Measurements from ENCODE around the gene PIP5KL1. TPM values are rescaled to one million over a fixed set of nuclear protein-coding genes. Genes with fewer than 3 reads are reported as not detected.

Gene PIP5KL1
- total RNA-seq, 4 donors from 2014 or later: 0.82 to 3.0 (median 1.3) TPM

DNA sequence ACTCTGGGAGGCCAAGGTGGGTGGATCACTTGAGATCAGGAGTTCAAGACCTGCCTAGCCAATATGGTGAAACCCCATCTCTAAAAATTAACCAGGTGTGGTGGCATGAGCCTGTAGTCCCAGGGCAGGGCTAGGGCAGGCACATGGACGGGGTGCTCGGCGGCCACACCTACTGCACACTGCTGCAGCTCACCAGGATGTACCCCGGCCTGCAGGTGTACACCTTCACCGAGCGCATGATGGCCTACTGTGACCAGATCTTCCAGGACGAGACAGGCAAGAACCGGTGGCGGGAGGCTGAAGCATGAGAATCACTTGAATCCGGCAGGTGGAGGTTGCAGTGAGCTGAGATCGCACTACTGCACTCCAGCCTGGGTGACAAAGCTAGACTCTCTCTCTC, 16.9 kb downstream of the PIP5KL1 start:
- TF ChIP-seq, protein P1, sequence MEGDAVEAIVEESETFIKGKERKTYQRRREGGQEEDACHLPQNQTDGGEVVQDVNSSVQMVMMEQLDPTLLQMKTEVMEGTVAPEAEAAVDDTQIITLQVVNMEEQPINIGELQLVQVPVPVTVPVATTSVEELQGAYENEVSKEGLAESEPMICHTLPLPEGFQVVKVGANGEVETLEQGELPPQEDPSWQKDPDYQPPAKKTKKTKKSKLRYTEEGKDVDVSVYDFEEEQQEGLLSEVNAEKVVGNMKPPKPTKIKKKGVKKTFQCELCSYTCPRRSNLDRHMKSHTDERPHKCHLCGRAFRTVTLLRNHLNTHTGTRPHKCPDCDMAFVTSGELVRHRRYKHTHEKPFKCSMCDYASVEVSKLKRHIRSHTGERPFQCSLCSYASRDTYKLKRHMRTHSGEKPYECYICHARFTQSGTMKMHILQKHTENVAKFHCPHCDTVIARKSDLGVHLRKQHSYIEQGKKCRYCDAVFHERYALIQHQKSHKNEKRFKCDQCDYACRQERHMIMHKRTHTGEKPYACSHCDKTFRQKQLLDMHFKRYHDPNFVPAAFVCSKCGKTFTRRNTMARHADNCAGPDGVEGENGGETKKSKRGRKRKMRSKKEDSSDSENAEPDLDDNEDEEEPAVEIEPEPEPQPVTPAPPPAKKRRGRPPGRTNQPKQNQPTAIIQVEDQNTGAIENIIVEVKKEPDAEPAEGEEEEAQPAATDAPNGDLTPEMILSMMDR (IDR thresholded peaks at IDR 0.05): no peak
- ATAC-seq (ENCODE audit: low FRiP score) (no peak), DNase-seq (ENCODE audit: low spot score) (no peak)

DNA sequence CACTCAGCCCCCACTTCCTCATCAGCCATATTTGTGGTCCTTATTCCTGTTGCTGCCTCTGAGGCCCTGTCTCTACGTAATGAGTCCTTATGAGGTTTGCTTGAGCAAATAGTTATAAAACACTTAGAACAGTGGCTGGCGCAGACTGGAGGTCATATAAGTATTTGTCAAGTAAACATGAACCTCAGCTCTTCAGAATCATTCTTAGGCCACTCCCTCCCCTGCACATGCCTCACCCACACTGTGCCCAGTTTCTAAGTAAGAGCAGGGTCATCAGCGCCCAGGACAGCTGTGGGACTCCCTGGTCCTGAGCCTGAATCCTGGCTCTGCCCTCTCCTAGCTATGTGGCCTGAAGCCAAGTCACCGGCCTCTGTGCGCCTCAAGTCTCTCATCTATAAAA, 17.7 kb downstream of the PIP5KL1 start:
- TF ChIP-seq, protein P1 (IDR thresholded peaks at IDR 0.05): no peak
- no peak for DNase-seq (ENCODE audit: low spot score)
- ATAC-seq (ENCODE audit: low FRiP score): no peak

DNA sequence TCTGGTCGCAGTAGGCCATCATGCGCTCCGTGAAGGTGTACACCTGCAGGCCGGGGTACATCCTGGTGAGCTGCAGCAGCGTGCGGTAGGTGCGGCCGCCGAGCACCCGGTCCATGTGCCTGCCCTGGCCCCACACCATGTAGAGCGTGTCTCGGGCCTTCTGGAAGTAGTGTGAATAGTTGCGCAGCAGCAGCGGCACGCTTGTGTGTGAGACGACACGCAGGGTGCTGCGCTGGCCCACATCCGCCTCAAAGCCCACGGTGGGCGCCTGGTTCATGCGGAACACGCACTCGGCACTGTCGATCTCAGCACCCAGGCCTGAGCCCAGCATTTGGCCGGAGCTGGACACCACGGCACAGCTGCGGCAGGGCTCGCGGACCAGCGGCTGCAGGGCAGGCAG, 18.3 kb downstream of the PIP5KL1 start:
- no peak for ATAC-seq (ENCODE audit: low FRiP score)

DNA sequence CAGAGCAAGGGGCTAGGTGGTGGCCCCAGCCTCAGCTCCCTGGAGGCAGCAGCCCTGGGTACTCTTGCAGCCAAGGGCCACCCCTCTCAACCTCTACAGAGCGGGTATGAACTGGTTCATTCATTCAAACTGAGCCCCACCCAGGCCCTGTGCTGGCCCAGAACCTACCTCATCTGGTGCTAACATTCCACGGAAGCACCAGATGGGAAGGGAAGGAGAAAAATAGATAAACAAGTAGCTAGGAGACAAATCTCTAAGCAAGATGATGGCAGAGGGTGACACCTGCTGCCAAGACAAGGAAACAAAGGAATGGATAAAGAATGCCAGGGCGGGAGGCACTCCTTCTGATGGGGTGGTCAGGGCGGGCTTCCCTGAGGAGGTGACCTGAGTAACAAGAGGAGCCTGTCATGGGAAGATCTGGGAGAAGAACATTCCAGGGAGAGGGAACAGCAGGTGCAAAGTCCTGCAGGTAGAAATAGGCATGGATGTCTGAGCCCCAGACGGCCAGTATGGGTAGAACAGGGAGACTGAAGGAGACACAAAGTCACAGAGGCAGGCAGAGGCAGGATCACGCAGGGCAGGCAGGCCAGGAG, 19.9 kb downstream of the PIP5KL1 start:
- DNase-seq (ENCODE audit: low spot score): no peak
- TF ChIP-seq, protein P1 (IDR thresholded peaks at IDR 0.05): no peak
- ATAC-seq (ENCODE audit: low FRiP score): no peak

More for the DNA sequence above, 18.3 kb downstream of the PIP5KL1 start:
- no peak for DNase-seq (ENCODE audit: low spot score)
- TF ChIP-seq, protein P1 (IDR thresholded peaks at IDR 0.05): no peak

DNA sequence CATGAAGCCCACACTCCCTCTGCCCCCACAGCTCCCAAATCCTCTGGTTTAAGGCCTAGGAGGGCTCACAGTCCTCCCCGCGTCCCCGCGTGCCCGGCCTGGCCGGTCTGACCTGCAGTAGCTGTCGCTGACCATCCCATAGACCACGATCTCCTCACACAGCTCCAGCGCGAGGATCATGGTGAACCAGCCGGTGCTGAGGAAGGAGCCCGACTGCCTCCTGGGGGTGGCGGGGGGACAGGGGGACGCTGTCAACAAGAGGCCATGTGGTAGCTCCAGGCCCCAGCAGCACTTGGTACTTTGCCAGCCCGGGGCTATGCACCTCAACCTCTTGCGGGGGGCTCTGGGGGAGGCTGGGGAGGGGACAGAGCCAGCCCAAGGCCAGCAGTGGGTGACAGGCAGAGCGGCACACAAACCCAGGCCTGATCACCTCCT, 20.7 kb downstream of the PIP5KL1 start:
- TF ChIP-seq, protein P1 (IDR thresholded peaks at IDR 0.05): no peak
- DNase-seq (ENCODE audit: low spot score) (no peak), ATAC-seq (ENCODE audit: low FRiP score) (no peak)

DNA sequence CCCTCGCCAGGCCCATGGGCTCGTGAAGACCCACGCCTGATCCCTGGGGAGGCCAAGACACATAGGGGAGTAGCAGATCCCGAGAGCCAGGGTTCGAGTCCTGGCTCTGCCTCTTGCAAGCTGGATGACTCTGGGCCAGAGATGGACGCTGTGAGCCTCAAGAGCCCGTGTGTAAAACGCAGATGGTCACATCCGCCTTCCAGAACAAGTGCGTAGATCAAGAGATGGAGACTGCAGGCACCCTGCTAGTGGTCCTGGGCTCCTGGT, 22.0 kb downstream of the PIP5KL1 start:
- TF ChIP-seq, protein P1 (IDR thresholded peaks at IDR 0.05): no peak
- DNase-seq (ENCODE audit: low spot score): no peak
- ATAC-seq (ENCODE audit: low FRiP score): no peak

DNA sequence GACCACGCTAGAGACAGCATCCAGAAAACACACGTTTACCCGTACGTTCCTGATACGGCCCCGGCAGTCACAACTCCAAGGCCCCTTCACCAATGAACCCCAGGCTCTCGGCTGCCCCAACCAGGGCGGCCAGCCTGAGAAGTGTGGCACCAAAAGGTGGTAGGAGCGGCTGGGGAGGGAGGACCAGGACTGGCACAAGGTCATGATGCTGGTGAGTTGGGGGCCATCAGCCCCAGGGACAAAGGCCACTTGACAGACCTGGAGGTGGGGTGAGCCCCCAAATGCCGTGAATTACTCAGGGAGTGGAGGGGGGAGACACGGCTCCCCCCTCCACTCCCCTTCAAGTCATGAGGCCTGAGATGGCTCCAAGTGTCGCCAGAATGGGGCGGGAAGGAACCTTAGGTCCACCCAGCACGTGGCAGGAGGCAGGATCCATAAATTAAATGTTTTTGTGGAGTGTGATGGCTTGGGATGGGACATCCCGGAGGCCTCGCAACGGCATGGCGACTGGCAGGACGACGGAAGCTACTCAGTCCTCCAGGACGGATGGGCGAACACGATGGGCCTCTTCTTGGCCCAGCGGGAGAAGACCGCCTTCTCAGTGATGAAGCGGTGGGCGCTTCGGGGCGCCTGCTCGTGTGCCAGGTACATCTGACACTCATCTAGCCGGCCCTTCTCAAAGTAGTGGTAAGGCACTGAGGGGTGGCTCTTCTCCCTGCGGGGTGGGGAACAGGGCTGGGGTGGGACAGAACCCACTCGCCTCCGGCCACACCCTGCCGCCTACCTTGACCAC, 22.5 kb downstream of the PIP5KL1 start:
- no peak for ATAC-seq (ENCODE audit: low FRiP score)
- TF ChIP-seq, protein P1 (IDR thresholded peaks at IDR 0.05): no peak
- DNase-seq (ENCODE audit: low spot score): no peak
